Left ventricle myocardium inferior (tissue), 1 donor: Measurements from ENCODE around the gene GPC5. TPM values are rescaled to one million over a fixed set of nuclear protein-coding genes. Genes with fewer than 3 reads are reported as not detected.

Source experiments
- DNase-seq: peaks from one replicate; pipeline ENCODE4 v3.0.0-alpha.2; 2020
- H3K27ac ChIP-seq: fragments of 200-600 bp; replicated peaks from 2 replicates; pipeline ENCODE4 v1.8.0; 2021
- H3K27me3 ChIP-seq: fragments of 200-600 bp; 2 replicates; pipeline ENCODE4 v1.8.0; 2021; ENCODE audit warnings: low read depth
- H3K36me3 ChIP-seq: fragments of 200-600 bp; 2 replicates; pipeline ENCODE4 v1.8.0; 2021
- H3K4me1 ChIP-seq: fragments of 200-600 bp; 2 replicates; pipeline ENCODE4 v1.8.0; 2021
- H3K4me3 ChIP-seq: fragments of 200-600 bp; 2 replicates; pipeline ENCODE4 v1.8.0; 2021; ENCODE audit warnings: mild to moderate bottlenecking, moderate library complexity
- H3K9me3 ChIP-seq: fragments of 200-600 bp; replicated peaks from 2 replicates; pipeline ENCODE4 v1.8.0; 2021
- intact Hi-C: fragments of 100-400 bp; cut with micrococcal nuclease; formaldehyde crosslinking; loops from one replicate; pipeline ENCODE4 v1.11.0; 2022
- total RNA-seq: library from RNA; stranded (reverse); fragmentation: NEBNext Ultra II Directional; extraction: Animal tissue kit (Norgen Biotek cat#: 25700); gene quantifications from one replicate; pipeline ENCODE4 v1.2.1, GENCODE V29; 2021
- TF ChIP-seq, protein P1 (sequence below): fragments of 200-600 bp; IDR thresholded peaks from 2 replicates; pipeline ENCODE4 v1.8.0; 2021; ENCODE audit warnings: antibody characterized with exemption, mild to moderate bottlenecking, borderline replicate concordance
- donor health status: DM: no; HTN: yes; CAD: no; lungs with severe emphysema.

Gene GPC5
- total RNA-seq, 1 donor from 2014 or later, result 1.5 TPM

GRCh38 chr13:91845612-91846011, 447.2 kb downstream of the GPC5 start:
- no peak overlapping the region for H3K27ac ChIP-seq
- intact Hi-C loops, result no loop called here
- no peak for DNase-seq
- no peaks in the 10 kb centered on the region for H3K36me3 ChIP-seq
- no peak overlapping the region for H3K4me3 ChIP-seq
- TF ChIP-seq, protein P1, sequence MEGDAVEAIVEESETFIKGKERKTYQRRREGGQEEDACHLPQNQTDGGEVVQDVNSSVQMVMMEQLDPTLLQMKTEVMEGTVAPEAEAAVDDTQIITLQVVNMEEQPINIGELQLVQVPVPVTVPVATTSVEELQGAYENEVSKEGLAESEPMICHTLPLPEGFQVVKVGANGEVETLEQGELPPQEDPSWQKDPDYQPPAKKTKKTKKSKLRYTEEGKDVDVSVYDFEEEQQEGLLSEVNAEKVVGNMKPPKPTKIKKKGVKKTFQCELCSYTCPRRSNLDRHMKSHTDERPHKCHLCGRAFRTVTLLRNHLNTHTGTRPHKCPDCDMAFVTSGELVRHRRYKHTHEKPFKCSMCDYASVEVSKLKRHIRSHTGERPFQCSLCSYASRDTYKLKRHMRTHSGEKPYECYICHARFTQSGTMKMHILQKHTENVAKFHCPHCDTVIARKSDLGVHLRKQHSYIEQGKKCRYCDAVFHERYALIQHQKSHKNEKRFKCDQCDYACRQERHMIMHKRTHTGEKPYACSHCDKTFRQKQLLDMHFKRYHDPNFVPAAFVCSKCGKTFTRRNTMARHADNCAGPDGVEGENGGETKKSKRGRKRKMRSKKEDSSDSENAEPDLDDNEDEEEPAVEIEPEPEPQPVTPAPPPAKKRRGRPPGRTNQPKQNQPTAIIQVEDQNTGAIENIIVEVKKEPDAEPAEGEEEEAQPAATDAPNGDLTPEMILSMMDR, result no peak
- no peaks in the 10 kb centered on the region for H3K27me3 ChIP-seq
- no peaks in the 10 kb centered on the region for H3K4me1 ChIP-seq
- no peaks in the 10 kb centered on the region for H3K9me3 ChIP-seq

DNA sequence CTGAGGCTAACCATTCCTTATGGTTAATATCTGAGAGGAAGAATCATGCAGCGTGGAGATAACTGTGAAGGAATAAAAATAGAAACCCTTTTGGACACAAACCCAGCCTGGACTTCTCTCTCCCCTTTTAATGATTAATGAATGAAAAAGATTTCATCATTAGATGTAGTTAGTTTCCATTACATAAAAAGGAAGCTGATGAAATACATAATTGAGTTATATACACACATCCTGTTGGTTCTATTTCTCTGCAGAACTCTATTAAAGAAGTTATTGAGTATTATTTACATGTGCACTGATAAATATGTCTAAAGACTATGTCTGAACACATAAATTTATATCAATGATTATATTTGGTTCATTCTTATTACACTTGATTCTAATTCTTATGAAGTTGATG, 465.3 kb downstream of the GPC5 start:
- intact Hi-C loops, result no loop called here
- TF ChIP-seq, protein P1, result no peak
- no peak overlapping the region for H3K27ac ChIP-seq
- H3K4me1 ChIP-seq, result no peaks in the 10 kb centered on the region
- H3K36me3 ChIP-seq, result no peaks in the 10 kb centered on the region
- no peak overlapping the region for H3K4me3 ChIP-seq
- no peak for DNase-seq
- no peaks in the 10 kb centered on the region for H3K9me3 ChIP-seq
- H3K27me3 ChIP-seq, result no peaks in the 10 kb centered on the region

- no peak for DNase-seq
- Histone ChIP-seq H3K27me3 (no peaks in the 10 kb centered on the region), H3K9me3 (no peaks in the 10 kb centered on the region), H3K4me3 (no peak overlapping the region), H3K4me1 (no peaks in the 10 kb centered on the region), H3K36me3 (no peaks in the 10 kb centered on the region), H3K27ac (no peak overlapping the region)
- TF ChIP-seq, protein P1, result no peak
- intact Hi-C loops, result no loop called here
Measured at GRCh38 chr13:91868351-91868750, 469.9 kb downstream of the GPC5 start.

GRCh38 chr13:91878491-91878890, 480.1 kb downstream of the GPC5 start:
- no peak for DNase-seq
- Histone ChIP-seq H3K9me3 (no peaks in the 10 kb centered on the region), H3K4me1 (no peaks in the 10 kb centered on the region), H3K27me3 (no peaks in the 10 kb centered on the region), H3K27ac (no peak overlapping the region), H3K4me3 (no peak overlapping the region), H3K36me3 (no peaks in the 10 kb centered on the region)
- TF ChIP-seq, protein P1, result no peak
- intact Hi-C loops, result no loop called here

- H3K4me1 ChIP-seq, result no peaks in the 10 kb centered on the region
- no peak for DNase-seq
- intact Hi-C loops, result no loop called here
- no peak overlapping the region for H3K27ac ChIP-seq
- no peaks in the 10 kb centered on the region for H3K36me3 ChIP-seq
- H3K4me3 ChIP-seq, result no peak overlapping the region
- TF ChIP-seq, protein P1, result no peak
- no peaks in the 10 kb centered on the region for H3K27me3 ChIP-seq
- no peaks in the 10 kb centered on the region for H3K9me3 ChIP-seq
Measured at GRCh38 chr13:91879360-91879759, 480.9 kb downstream of the GPC5 start.

- DNase-seq, result no peak
- H3K9me3 ChIP-seq, result no peaks in the 10 kb centered on the region
- no peaks in the 10 kb centered on the region for H3K27me3 ChIP-seq
- no peak overlapping the region for H3K4me3 ChIP-seq
- TF ChIP-seq, protein P1, result no peak
- no peaks in the 10 kb centered on the region for H3K4me1 ChIP-seq
- H3K27ac ChIP-seq, result no peak overlapping the region
- H3K36me3 ChIP-seq, result no peaks in the 10 kb centered on the region
- intact Hi-C loops, result no loop called here
Measured at GRCh38 chr13:91882918-91883317, 484.5 kb downstream of the GPC5 start.
